ENCODE results near the gene IL1B. TPM values are rescaled to one million over a fixed set of nuclear protein-coding genes. Genes with fewer than 3 reads are reported as not detected.

The IL1B gene
- total and polyA plus RNA-seq, 2 donors (not counting 3 experiments of a cell fraction or from before 2014, with no cell fraction given) = 0.25 TPM; not detected in 1

GRCh38 chr2:112817082-112817689 lies 19.4 kb downstream of the IL1B start:
- Histone ChIP-seq H3K79me2 (ENCODE audit: control insufficient read depth, insufficient read depth, low read length) (no peaks in the 10 kb centered on the region), H3K9ac (replicated peaks; ENCODE audit: extremely low read depth, insufficient read depth, low read length) (no peak overlapping the region), H3K36me3 (ENCODE audit: control insufficient read depth in 2 of 2, extremely low read depth in 1 of 2, insufficient read depth in 2 of 2, low read length in 2 of 2) (no peaks in the 10 kb centered on the region), H3K9me3 (replicated peaks; ENCODE audit: control insufficient read depth, insufficient read depth, low read length) (no peaks in the 10 kb centered on the region), H3K27me3 (ENCODE audit: control insufficient read depth in 2 of 2, insufficient read depth in 2 of 2, low read length in 2 of 2) (no peaks in the 10 kb centered on the region), H4K20me1 (replicated peaks; ENCODE audit: control insufficient read depth, extremely low read depth, insufficient read depth, low read length) (no peaks in the 10 kb centered on the region), H3K4me3 (replicated peaks in 1 of 3; ENCODE audit: insufficient read depth in 1 of 3, low read depth in 1 of 3, low read length in 3 of 3) (no peak overlapping the region), H2AFZ (ENCODE audit: low read depth, low read length) (no peak overlapping the region), H3K4me1 (ENCODE audit: control insufficient read depth, extremely low read depth, insufficient read depth, low read length) (peaks cover 20% of the 10 kb centered on the region), H3K9me1 (replicated peaks; ENCODE audit: control insufficient read depth, extremely low read depth, insufficient read depth, low read length) (no peaks in the 10 kb centered on the region), H3K4me2 (ENCODE audit: insufficient read depth, low read length) (no peak overlapping the region), H3K27ac (ENCODE audit: insufficient read depth, low read depth, low read length) (no peak overlapping the region)
- ChIA-PET POLR2A (no interaction called here), CTCF (interaction anchor here (1.3 kb wide), 1 partner anchor 125 kb away, joined by 4 read pairs; no protein-coding TSS in a partner anchor)
- FAIRE-seq (no peak), DNase-seq (ENCODE audit: low read depth, low spot score) (no peak)
- dilution Hi-C loops (cut with MboI; ENCODE audit: extremely low pct_ligation_motif_present, low sequenced_read_pairs) = no loop called here
- intact Hi-C loops (cut with micrococcal nuclease) = no loop called here
- TF ChIP-seq JUN (IDR thresholded peaks at IDR 0.05; ENCODE audit: borderline replicate concordance, insufficient read depth, insufficient read length, low read depth) (no peak), EZH2 (IDR thresholded peaks at IDR 0.05; ENCODE audit: borderline replicate concordance, low read depth, low read length, severe bottlenecking) (no peak)
- no TSS peak for BruUV-seq (replicated peaks)

GRCh38 chr2:112814278-112814677 lies 22.3 kb downstream of the IL1B start:
- H3K27ac ChIP-seq (ENCODE audit: insufficient read depth, low read depth, low read length) = no peak overlapping the region
- FAIRE-seq = no peak
- intact Hi-C loops (cut with micrococcal nuclease) = loop anchor here (5.0 kb wide), 2 partner anchors 122 to 128 kb away; no protein-coding TSS in a partner anchor
- no peak overlapping the region for H3K9ac ChIP-seq (replicated peaks; ENCODE audit: extremely low read depth, insufficient read depth, low read length)
- no peak for DNase-seq (ENCODE audit: low read depth, low spot score)
- TF ChIP-seq POLR2A (IDR thresholded peaks at IDR 0.05; ENCODE audit: low read depth, low read length) (no peak), JUN (IDR thresholded peaks at IDR 0.05; ENCODE audit: borderline replicate concordance, insufficient read depth, insufficient read length, low read depth) (no peak), POLR2AphosphoS5 (IDR thresholded peaks at IDR 0.05; ENCODE audit: insufficient read depth, low read depth, low read length) (no peak), MYC (IDR thresholded peaks at IDR 0.05; ENCODE audit: low read depth, low read length) (no peak), FOS (IDR thresholded peaks at IDR 0.05; ENCODE audit: borderline replicate concordance, insufficient read depth, low read length) (no peak), EZH2 (IDR thresholded peaks at IDR 0.05; ENCODE audit: borderline replicate concordance, low read depth, low read length, severe bottlenecking) (no peak), GATA2 (IDR thresholded peaks at IDR 0.05; ENCODE audit: insufficient read depth, insufficient read length, low read depth, low read length) (no peak)
- TF ChIP-seq, protein P1, sequence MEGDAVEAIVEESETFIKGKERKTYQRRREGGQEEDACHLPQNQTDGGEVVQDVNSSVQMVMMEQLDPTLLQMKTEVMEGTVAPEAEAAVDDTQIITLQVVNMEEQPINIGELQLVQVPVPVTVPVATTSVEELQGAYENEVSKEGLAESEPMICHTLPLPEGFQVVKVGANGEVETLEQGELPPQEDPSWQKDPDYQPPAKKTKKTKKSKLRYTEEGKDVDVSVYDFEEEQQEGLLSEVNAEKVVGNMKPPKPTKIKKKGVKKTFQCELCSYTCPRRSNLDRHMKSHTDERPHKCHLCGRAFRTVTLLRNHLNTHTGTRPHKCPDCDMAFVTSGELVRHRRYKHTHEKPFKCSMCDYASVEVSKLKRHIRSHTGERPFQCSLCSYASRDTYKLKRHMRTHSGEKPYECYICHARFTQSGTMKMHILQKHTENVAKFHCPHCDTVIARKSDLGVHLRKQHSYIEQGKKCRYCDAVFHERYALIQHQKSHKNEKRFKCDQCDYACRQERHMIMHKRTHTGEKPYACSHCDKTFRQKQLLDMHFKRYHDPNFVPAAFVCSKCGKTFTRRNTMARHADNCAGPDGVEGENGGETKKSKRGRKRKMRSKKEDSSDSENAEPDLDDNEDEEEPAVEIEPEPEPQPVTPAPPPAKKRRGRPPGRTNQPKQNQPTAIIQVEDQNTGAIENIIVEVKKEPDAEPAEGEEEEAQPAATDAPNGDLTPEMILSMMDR (IDR thresholded peaks at IDR 0.05; ENCODE audit: extremely low read depth in 1 of 2, insufficient read depth in 1 of 2, low read depth in 1 of 2, low read length in 2 of 2) = no peak
- TF ChIP-seq, protein P2, sequence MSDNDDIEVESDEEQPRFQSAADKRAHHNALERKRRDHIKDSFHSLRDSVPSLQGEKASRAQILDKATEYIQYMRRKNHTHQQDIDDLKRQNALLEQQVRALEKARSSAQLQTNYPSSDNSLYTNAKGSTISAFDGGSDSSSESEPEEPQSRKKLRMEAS (IDR thresholded peaks at IDR 0.05; ENCODE audit: insufficient read depth, insufficient read length) = no peak
- no peak overlapping the region for H3K4me2 ChIP-seq (ENCODE audit: insufficient read depth, low read length)
- no peaks in the 10 kb centered on the region for H3K36me3 ChIP-seq (ENCODE audit: control insufficient read depth in 2 of 2, extremely low read depth in 1 of 2, insufficient read depth in 2 of 2, low read length in 2 of 2)
- peaks cover 30% of the 10 kb centered on the region for H3K4me1 ChIP-seq (ENCODE audit: control insufficient read depth, extremely low read depth, insufficient read depth, low read length)
- CTCF ChIA-PET = interaction anchor here (0.8 to 1.2 kb wide), 3 partner anchors 63 to 127 kb away, joined by 3 to 4 read pairs (median 4); no protein-coding TSS in a partner anchor
- H2AFZ ChIP-seq (ENCODE audit: low read depth, low read length) = no peak overlapping the region
- dilution Hi-C loops (cut with MboI; ENCODE audit: extremely low pct_ligation_motif_present, low sequenced_read_pairs) = no loop called here
- no peaks in the 10 kb centered on the region for H3K27me3 ChIP-seq (ENCODE audit: control insufficient read depth in 2 of 2, insufficient read depth in 2 of 2, low read length in 2 of 2)
- no TSS peak for BruUV-seq (replicated peaks)
- H3K9me3 ChIP-seq (replicated peaks; ENCODE audit: control insufficient read depth, insufficient read depth, low read length) = no peaks in the 10 kb centered on the region
- no peak overlapping the region for H3K4me3 ChIP-seq (replicated peaks in 1 of 3; ENCODE audit: insufficient read depth in 1 of 3, low read depth in 1 of 3, low read length in 3 of 3)
- no peaks in the 10 kb centered on the region for H3K9me1 ChIP-seq (replicated peaks; ENCODE audit: control insufficient read depth, extremely low read depth, insufficient read depth, low read length)
- H3K79me2 ChIP-seq (ENCODE audit: control insufficient read depth, insufficient read depth, low read length) = no peaks in the 10 kb centered on the region
- no peaks in the 10 kb centered on the region for H4K20me1 ChIP-seq (replicated peaks; ENCODE audit: control insufficient read depth, extremely low read depth, insufficient read depth, low read length)
- POLR2A ChIA-PET = no interaction called here
